Measurements from ENCODE around the gene CDR2. TPM values are rescaled to one million over a fixed set of nuclear protein-coding genes. Genes with fewer than 3 reads are reported as not detected.
A peak's percentile ranks its signal among the peaks of the same experiment; 100 is the strongest.

Gene CDR2
- total and polyA plus RNA-seq, 2 donors (not counting 1 experiment from before 2014, with no cell fraction given), result 8.0 to 11.3 TPM

DNA sequence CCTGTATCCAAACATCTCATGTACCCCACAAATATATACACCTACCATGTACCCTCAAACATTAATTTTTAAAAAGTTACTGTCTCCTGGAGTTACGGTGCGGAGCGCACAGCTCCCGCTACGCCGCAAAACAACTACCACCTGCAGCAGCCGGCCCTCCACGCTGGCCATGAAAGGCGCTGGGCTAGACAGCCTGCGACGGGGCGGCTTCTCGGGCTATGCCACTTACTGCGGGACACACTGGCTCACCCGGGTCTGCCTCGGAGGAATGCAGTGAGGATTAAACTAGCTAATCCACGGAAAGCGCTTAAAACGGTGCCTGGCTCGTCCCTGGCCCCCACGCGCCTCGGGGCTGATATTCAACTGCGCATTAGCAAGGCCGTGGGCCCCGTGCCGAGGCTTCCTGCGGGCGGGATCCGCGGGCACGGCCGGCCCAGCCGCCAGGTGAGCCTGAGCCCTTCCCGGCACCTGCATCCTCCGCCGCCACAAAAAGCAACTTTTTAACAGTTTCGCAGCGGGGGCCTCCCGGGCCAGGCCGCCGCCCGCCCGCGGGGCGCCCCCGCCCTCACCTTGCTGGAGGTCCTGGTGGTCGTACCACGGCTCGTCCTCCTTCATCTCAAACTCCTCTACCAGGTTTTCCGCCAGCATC lies 633 bp downstream of the CDR2 start:
- Histone ChIP-seq H3K27ac (ENCODE audit: low read length in 2 of 2) (peak overlapping the region in 1 of 2 donors; percentile 54), H3K9me3 (ENCODE audit: control extremely low read depth in 1 of 3, control insufficient read depth in 2 of 3, insufficient read depth in 1 of 3, low read length in 2 of 3) (no peaks in the 10 kb centered on the region), H3K4me3 (ENCODE audit: control extremely low read depth in 1 of 5, extremely low read depth in 1 of 5, insufficient read depth in 1 of 5, low read depth in 2 of 5, low read length in 4 of 5) (peak overlapping the region; percentile 8 to 92 (median 80)), H2AFZ (ENCODE audit: insufficient read depth, low read depth, low read length, poor library complexity, severe bottlenecking) (peak overlapping the region; percentile 89), H3K4me2 (replicated peaks; ENCODE audit: low read depth, low read length, poor library complexity, severe bottlenecking) (peak overlapping the region; percentile 91), H3K36me3 (replicated peaks in 1 of 2; ENCODE audit: control extremely low read depth in 1 of 2, control insufficient read depth in 1 of 2, extremely low read depth in 1 of 2, insufficient read depth in 2 of 2, low read length in 1 of 2) (no peaks in the 10 kb centered on the region), H3K4me1 (ENCODE audit: control insufficient read depth in 2 of 2, insufficient read depth in 2 of 2, low read length in 2 of 2) (peaks cover 14 to 16% of the 10 kb centered on the region in 2 donors), H3K79me2 (ENCODE audit: control insufficient read depth, insufficient read depth, low read length) (peaks cover 16% of the 10 kb centered on the region), H4K20me1 (ENCODE audit: control insufficient read depth, insufficient read depth, low read length, poor library complexity, severe bottlenecking) (no peaks in the 10 kb centered on the region), H3K9ac (ENCODE audit: low read length) (peak overlapping the region; percentile 82), H3K27me3 (replicated peaks in 1 of 4; ENCODE audit: control extremely low read depth in 1 of 4, control insufficient read depth in 3 of 4, insufficient read depth in 4 of 4, low read length in 3 of 4) (no peaks in the 10 kb centered on the region)
- TF ChIP-seq, protein P1, sequence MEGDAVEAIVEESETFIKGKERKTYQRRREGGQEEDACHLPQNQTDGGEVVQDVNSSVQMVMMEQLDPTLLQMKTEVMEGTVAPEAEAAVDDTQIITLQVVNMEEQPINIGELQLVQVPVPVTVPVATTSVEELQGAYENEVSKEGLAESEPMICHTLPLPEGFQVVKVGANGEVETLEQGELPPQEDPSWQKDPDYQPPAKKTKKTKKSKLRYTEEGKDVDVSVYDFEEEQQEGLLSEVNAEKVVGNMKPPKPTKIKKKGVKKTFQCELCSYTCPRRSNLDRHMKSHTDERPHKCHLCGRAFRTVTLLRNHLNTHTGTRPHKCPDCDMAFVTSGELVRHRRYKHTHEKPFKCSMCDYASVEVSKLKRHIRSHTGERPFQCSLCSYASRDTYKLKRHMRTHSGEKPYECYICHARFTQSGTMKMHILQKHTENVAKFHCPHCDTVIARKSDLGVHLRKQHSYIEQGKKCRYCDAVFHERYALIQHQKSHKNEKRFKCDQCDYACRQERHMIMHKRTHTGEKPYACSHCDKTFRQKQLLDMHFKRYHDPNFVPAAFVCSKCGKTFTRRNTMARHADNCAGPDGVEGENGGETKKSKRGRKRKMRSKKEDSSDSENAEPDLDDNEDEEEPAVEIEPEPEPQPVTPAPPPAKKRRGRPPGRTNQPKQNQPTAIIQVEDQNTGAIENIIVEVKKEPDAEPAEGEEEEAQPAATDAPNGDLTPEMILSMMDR (IDR thresholded peaks at IDR 0.05), result no peak
- TF ChIP-seq EZH2 (IDR thresholded peaks at IDR 0.05; ENCODE audit: borderline replicate concordance, insufficient read depth, low read depth, low read length, poor library complexity, severe bottlenecking), result no peak
- peak overlapping the region; percentile 98 for H3K4me3 Mint-ChIP-seq
- H3K9me3 Mint-ChIP-seq (ENCODE audit: insufficient read depth), result no peaks in the 10 kb centered on the region
- ChIA-PET CTCF (interaction anchor here (1.0 to 1.3 kb wide), 2 partner anchors 13 to 55 kb away, joined by 3 read pairs; no protein-coding TSS in a partner anchor), POLR2A (interaction anchor here (0.5 kb wide), 1 partner anchor 11 kb away, joined by 3 read pairs; no protein-coding TSS in a partner anchor)
- 3% methylated on average over 51 of the region's 51 CpGs for WGBS (ENCODE audit: insufficient coverage)
- peak overlapping the region; percentile 71 for H3K27ac Mint-ChIP-seq
- ATAC-seq (ENCODE audit: low read depth) (no peak), DNase-seq (no peak)
- intact Hi-C loops (cut with micrococcal nuclease), result loop anchor here (1.0 to 5.0 kb wide), 6 partner anchors 15 to 1216 kb away; partner anchors contain the start of genes LDAF1 and POLR3E
- H3K27me3 Mint-ChIP-seq, result no peaks in the 10 kb centered on the region
- peaks cover 23% of the 10 kb centered on the region for H3K4me1 Mint-ChIP-seq
